ENCODE results near the gene TNFSF4.
"Not testable (repeated sequence)": the region's sequence is repeated elsewhere in the genome, so short reads cannot be mapped to it uniquely, and the experiment has no call there.

TNFSF4 gene

GRCh38 chr1:173171152-173171551 is 36.0 kb downstream of the TNFSF4 start:
- Histone ChIP-seq H3K4me3 (ENCODE audit: low read depth in 1 of 5, low read length in 5 of 5) (no peak overlapping the region), H3K36me3 (ENCODE audit: control insufficient read depth in 5 of 5, insufficient read depth in 5 of 5, low read length in 5 of 5) (no peaks in the 10 kb centered on the region), H3K27ac (ENCODE audit: low read depth, low read length) (no peak overlapping the region), H3K9me3 (ENCODE audit: control insufficient read depth in 5 of 5, low read length in 5 of 5) (peaks cover 0 to 12% (median 8%) of the 10 kb centered on the region in 5 donors), H3K9ac (ENCODE audit: low read length in 5 of 5) (no peak overlapping the region), H3K4me1 (ENCODE audit: control insufficient read depth in 5 of 5, insufficient read depth in 5 of 5, low read length in 5 of 5) (no peaks in the 10 kb centered on the region), H3K27me3 (ENCODE audit: control insufficient read depth in 5 of 5, insufficient read depth in 4 of 5, low read length in 5 of 5) (no peaks in the 10 kb centered on the region)

- no peaks in the 10 kb centered on the region for H3K4me1 ChIP-seq (ENCODE audit: control insufficient read depth in 5 of 5, insufficient read depth in 5 of 5, low read length in 5 of 5)
- no peak overlapping the region for H3K9ac ChIP-seq (ENCODE audit: low read length in 5 of 5)
- no peak overlapping the region for H3K27ac ChIP-seq (ENCODE audit: low read depth, low read length)
- no peaks in the 10 kb centered on the region for H3K36me3 ChIP-seq (ENCODE audit: control insufficient read depth in 5 of 5, insufficient read depth in 5 of 5, low read length in 5 of 5)
- H3K27me3 ChIP-seq (ENCODE audit: control insufficient read depth in 5 of 5, insufficient read depth in 4 of 5, low read length in 5 of 5), result no peaks in the 10 kb centered on the region
- no peak overlapping the region for H3K4me3 ChIP-seq (ENCODE audit: low read depth in 1 of 5, low read length in 5 of 5)
- peaks cover 0 to 12% (median 8%) of the 10 kb centered on the region in 5 donors for H3K9me3 ChIP-seq (ENCODE audit: control insufficient read depth in 5 of 5, low read length in 5 of 5)
These were observed 38.2 kb downstream of the TNFSF4 start for GRCh38 chr1:173168941-173169340.

GRCh38 chr1:173164686-173165085 is 42.4 kb downstream of the TNFSF4 start:
- no peaks in the 10 kb centered on the region for H3K4me1 ChIP-seq (ENCODE audit: control insufficient read depth in 5 of 5, insufficient read depth in 5 of 5, low read length in 5 of 5)
- no peak overlapping the region for H3K4me3 ChIP-seq (ENCODE audit: low read depth in 1 of 5, low read length in 5 of 5)
- H3K9me3 ChIP-seq (ENCODE audit: control insufficient read depth in 5 of 5, low read length in 5 of 5), result no peaks in the 10 kb centered on the region
- H3K27ac ChIP-seq (ENCODE audit: low read depth, low read length), result no peak overlapping the region
- no peak overlapping the region for H3K9ac ChIP-seq (ENCODE audit: low read length in 5 of 5)
- H3K27me3 ChIP-seq (ENCODE audit: control insufficient read depth in 5 of 5, insufficient read depth in 4 of 5, low read length in 5 of 5), result no peaks in the 10 kb centered on the region
- H3K36me3 ChIP-seq (ENCODE audit: control insufficient read depth in 5 of 5, insufficient read depth in 5 of 5, low read length in 5 of 5), result no peaks in the 10 kb centered on the region

GRCh38 chr1:173164178-173164577 is 43.0 kb downstream of the TNFSF4 start:
- Histone ChIP-seq H3K4me3 (ENCODE audit: low read depth in 1 of 5, low read length in 5 of 5) (no peak overlapping the region), H3K27me3 (ENCODE audit: control insufficient read depth in 5 of 5, insufficient read depth in 4 of 5, low read length in 5 of 5) (no peaks in the 10 kb centered on the region), H3K9ac (ENCODE audit: low read length in 5 of 5) (no peak overlapping the region), H3K4me1 (ENCODE audit: control insufficient read depth in 5 of 5, insufficient read depth in 5 of 5, low read length in 5 of 5) (no peaks in the 10 kb centered on the region), H3K27ac (ENCODE audit: low read depth, low read length) (no peak overlapping the region), H3K9me3 (ENCODE audit: control insufficient read depth in 5 of 5, low read length in 5 of 5) (no peaks in the 10 kb centered on the region), H3K36me3 (ENCODE audit: control insufficient read depth in 5 of 5, insufficient read depth in 5 of 5, low read length in 5 of 5) (no peaks in the 10 kb centered on the region)

GRCh38 chr1:173163222-173163621 is 43.9 kb downstream of the TNFSF4 start:
- Histone ChIP-seq H3K4me3 (ENCODE audit: low read depth in 1 of 5, low read length in 5 of 5) (no peak overlapping the region), H3K9ac (ENCODE audit: low read length in 5 of 5) (no peak overlapping the region), H3K9me3 (ENCODE audit: control insufficient read depth in 5 of 5, low read length in 5 of 5) (no peaks in the 10 kb centered on the region), H3K27me3 (ENCODE audit: control insufficient read depth in 5 of 5, insufficient read depth in 4 of 5, low read length in 5 of 5) (no peaks in the 10 kb centered on the region), H3K4me1 (ENCODE audit: control insufficient read depth in 5 of 5, insufficient read depth in 5 of 5, low read length in 5 of 5) (no peaks in the 10 kb centered on the region), H3K36me3 (ENCODE audit: control insufficient read depth in 5 of 5, insufficient read depth in 5 of 5, low read length in 5 of 5) (no peaks in the 10 kb centered on the region), H3K27ac (ENCODE audit: low read depth, low read length) (no peak overlapping the region)

- no peak overlapping the region for H3K27ac ChIP-seq (ENCODE audit: low read depth, low read length)
- no peaks in the 10 kb centered on the region for H3K9me3 ChIP-seq (ENCODE audit: control insufficient read depth in 5 of 5, low read length in 5 of 5)
- no peak overlapping the region for H3K9ac ChIP-seq (ENCODE audit: low read length in 5 of 5)
- H3K36me3 ChIP-seq (ENCODE audit: control insufficient read depth in 5 of 5, insufficient read depth in 5 of 5, low read length in 5 of 5), result no peaks in the 10 kb centered on the region
- H3K27me3 ChIP-seq (ENCODE audit: control insufficient read depth in 5 of 5, insufficient read depth in 4 of 5, low read length in 5 of 5), result no peaks in the 10 kb centered on the region
- H3K4me3 ChIP-seq (ENCODE audit: low read depth in 1 of 5, low read length in 5 of 5), result no peak overlapping the region
- H3K4me1 ChIP-seq (ENCODE audit: control insufficient read depth in 5 of 5, insufficient read depth in 5 of 5, low read length in 5 of 5), result no peaks in the 10 kb centered on the region
These were observed 44.5 kb downstream of the TNFSF4 start for GRCh38 chr1:173162601-173163000.

GRCh38 chr1:173161510-173162221 is 45.5 kb downstream of the TNFSF4 start:
- Histone ChIP-seq H3K27ac (ENCODE audit: low read depth, low read length) (no peak overlapping the region), H3K9me3 (ENCODE audit: control insufficient read depth in 5 of 5, low read length in 5 of 5) (no peaks in the 10 kb centered on the region), H3K4me3 (ENCODE audit: low read depth in 1 of 5, low read length in 5 of 5) (no peak overlapping the region), H3K36me3 (ENCODE audit: control insufficient read depth in 5 of 5, insufficient read depth in 5 of 5, low read length in 5 of 5) (no peaks in the 10 kb centered on the region), H3K27me3 (ENCODE audit: control insufficient read depth in 5 of 5, insufficient read depth in 4 of 5, low read length in 5 of 5) (no peaks in the 10 kb centered on the region), H3K9ac (ENCODE audit: low read length in 5 of 5) (no peak overlapping the region), H3K4me1 (ENCODE audit: control insufficient read depth in 5 of 5, insufficient read depth in 5 of 5, low read length in 5 of 5) (no peaks in the 10 kb centered on the region)

- not testable (repeated sequence) for H3K36me3 ChIP-seq (ENCODE audit: control insufficient read depth in 5 of 5, insufficient read depth in 5 of 5, low read length in 5 of 5); H3K9me3 ChIP-seq (ENCODE audit: control insufficient read depth in 5 of 5, low read length in 5 of 5); H3K27ac ChIP-seq (ENCODE audit: low read depth, low read length); H3K4me1 ChIP-seq (ENCODE audit: control insufficient read depth in 5 of 5, insufficient read depth in 5 of 5, low read length in 5 of 5); H3K27me3 ChIP-seq (ENCODE audit: control insufficient read depth in 5 of 5, insufficient read depth in 4 of 5, low read length in 5 of 5); H3K4me3 ChIP-seq (ENCODE audit: low read depth in 1 of 5, low read length in 5 of 5); H3K9ac ChIP-seq (ENCODE audit: low read length in 5 of 5)
These were observed 53.2 kb downstream of the TNFSF4 start for GRCh38 chr1:173153964-173154363.

- H3K9me3 ChIP-seq (ENCODE audit: control insufficient read depth in 5 of 5, low read length in 5 of 5), result no peaks in the 10 kb centered on the region
- no peak overlapping the region for H3K4me3 ChIP-seq (ENCODE audit: low read depth in 1 of 5, low read length in 5 of 5)
- no peaks in the 10 kb centered on the region for H3K36me3 ChIP-seq (ENCODE audit: control insufficient read depth in 5 of 5, insufficient read depth in 5 of 5, low read length in 5 of 5)
- H3K27ac ChIP-seq (ENCODE audit: low read depth, low read length), result no peak overlapping the region
- no peaks in the 10 kb centered on the region for H3K27me3 ChIP-seq (ENCODE audit: control insufficient read depth in 5 of 5, insufficient read depth in 4 of 5, low read length in 5 of 5)
- no peak overlapping the region for H3K9ac ChIP-seq (ENCODE audit: low read length in 5 of 5)
- peaks cover 0 to 4% (median 0%) of the 10 kb centered on the region in 5 donors for H3K4me1 ChIP-seq (ENCODE audit: control insufficient read depth in 5 of 5, insufficient read depth in 5 of 5, low read length in 5 of 5)
These were observed 53.6 kb downstream of the TNFSF4 start for GRCh38 chr1:173153503-173153902.

GRCh38 chr1:173152598-173152997 is 54.5 kb downstream of the TNFSF4 start:
- peaks cover 0 to 4% (median 0%) of the 10 kb centered on the region in 5 donors for H3K4me1 ChIP-seq (ENCODE audit: control insufficient read depth in 5 of 5, insufficient read depth in 5 of 5, low read length in 5 of 5)
- H3K36me3 ChIP-seq (ENCODE audit: control insufficient read depth in 5 of 5, insufficient read depth in 5 of 5, low read length in 5 of 5), result no peaks in the 10 kb centered on the region
- H3K9me3 ChIP-seq (ENCODE audit: control insufficient read depth in 5 of 5, low read length in 5 of 5), result no peaks in the 10 kb centered on the region
- no peak overlapping the region for H3K27ac ChIP-seq (ENCODE audit: low read depth, low read length)
- peaks cover 0 to 3% (median 0%) of the 10 kb centered on the region in 5 donors for H3K27me3 ChIP-seq (ENCODE audit: control insufficient read depth in 5 of 5, insufficient read depth in 4 of 5, low read length in 5 of 5)
- H3K9ac ChIP-seq (ENCODE audit: low read length in 5 of 5), result no peak overlapping the region
- no peak overlapping the region for H3K4me3 ChIP-seq (ENCODE audit: low read depth in 1 of 5, low read length in 5 of 5)
